HG03378 (cell line): ENCODE measurements around the gene BICRA.
"Not testable (repeated sequence)": the region's sequence is repeated elsewhere in the genome, so short reads cannot be mapped to it uniquely, and the experiment has no call there.

Source experiments
- ATAC-seq: cut with Tn5 transposase; IDR thresholded peaks from one replicate; pipeline ENCODE4 v1.9.1; 2021; ENCODE audit warnings: mild to moderate bottlenecking, moderate library complexity; ENCODE audit not compliant: unreplicated experiment

Gene BICRA

DNA sequence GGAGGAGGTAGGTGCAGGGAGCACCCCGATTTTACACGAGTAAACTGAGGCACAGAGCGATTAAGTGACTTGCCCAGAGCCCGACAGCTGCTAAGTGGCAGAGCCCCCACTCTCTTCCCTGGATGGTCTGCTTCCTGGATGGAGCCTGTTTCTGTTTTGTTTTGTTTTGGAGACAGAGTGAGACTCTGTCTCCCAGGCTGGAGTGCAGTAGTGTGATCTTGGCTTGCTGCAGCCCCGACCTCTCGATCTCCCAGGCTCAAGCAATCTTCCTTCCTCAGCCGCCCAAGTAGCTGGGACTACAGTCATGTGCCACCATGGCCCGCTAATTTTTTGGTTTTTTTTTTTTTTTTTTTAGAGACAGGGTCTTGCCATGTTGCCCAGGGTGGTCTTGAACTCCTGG is 17.3 kb downstream of the BICRA start:
- ATAC-seq, result no peak

DNA sequence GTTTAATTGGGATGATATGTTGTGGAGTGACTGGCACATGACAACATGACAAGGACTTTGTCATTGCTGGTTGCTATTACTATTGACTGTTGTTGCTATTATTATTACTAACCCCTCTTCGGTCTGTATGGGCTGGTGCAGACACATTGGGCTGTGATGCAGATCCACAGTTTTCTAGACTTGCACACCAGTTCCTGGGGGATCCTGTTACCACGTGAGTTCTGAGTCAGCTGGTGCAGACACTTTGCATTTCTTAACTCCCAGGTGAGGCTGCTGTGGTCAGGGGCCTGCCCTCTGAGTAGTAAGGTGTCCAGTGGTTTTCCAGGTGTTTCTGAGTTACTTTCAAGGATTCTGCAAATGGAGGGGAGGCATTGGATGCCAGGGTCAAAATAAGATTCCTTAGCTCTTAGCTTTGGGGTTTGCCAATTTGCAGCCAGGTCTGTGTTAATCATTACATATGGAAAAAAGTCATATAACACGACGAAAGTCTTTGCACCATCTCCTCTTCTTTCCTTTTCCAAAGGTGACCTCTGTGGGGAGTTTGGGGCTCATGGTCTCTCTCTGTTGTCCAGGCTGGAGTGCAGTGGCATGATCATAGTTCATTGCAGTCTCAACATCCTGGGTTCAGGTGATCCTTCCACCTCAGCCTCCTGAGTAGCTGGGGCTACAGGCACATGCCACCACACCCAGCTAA is 19.3 kb downstream of the BICRA start:
- ATAC-seq, result no peak

DNA sequence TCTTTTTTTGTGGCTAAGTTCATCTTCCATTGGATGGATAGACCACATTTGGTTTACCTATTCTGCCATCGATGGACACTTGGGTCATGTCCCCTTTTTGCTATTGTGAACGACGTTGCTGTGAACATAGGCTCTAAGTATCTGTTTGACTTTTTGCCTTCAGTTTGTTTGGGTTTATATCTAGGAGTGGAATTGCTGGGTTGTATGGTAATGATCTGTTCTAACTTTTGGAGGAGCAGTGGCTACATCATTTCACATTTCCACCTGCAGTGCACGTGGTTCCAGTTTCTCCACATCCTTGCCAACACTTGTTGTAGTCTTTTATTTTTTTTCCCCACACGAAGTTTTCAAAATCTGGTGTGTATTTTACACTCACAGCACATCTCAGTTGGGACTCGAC is 21.7 kb downstream of the BICRA start:
- ATAC-seq, result no peak

DNA sequence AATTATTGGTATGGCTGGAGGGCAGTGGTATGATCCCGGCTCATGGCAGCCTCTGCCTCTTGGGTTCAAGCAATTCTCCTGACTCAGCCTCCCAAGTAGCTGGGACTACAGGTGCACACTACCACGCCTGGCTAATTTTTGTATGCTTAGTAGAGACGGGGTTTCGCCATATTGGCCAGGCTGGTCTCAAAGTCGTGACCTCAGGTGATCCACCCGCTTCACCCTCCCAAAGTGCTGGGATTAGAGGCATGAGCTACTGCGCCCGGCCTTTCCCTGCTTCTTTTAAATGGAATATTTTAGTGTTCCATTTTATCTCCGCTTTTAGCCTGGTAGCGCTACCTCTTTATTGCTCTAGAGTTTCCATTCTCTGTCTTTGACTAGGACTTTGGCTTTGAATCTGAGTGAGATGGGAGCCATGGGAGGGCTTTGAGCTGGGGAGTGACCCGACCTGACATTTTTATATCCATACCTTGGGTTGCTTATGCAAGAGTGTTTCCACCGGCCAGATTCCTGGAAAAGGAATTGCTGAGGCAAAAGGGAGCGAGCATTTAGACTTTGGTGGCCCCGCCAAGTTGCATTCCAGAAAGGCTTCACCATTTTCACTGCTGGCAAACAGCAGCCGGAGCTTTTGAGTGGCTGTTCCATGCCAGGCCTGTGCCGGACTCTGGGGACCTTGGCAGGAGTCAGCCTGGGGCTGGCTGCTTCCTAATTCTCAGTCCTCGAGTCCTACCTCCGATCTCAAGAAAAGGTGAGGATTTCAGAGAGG is 22.9 kb downstream of the BICRA start:
- no peak for ATAC-seq

DNA sequence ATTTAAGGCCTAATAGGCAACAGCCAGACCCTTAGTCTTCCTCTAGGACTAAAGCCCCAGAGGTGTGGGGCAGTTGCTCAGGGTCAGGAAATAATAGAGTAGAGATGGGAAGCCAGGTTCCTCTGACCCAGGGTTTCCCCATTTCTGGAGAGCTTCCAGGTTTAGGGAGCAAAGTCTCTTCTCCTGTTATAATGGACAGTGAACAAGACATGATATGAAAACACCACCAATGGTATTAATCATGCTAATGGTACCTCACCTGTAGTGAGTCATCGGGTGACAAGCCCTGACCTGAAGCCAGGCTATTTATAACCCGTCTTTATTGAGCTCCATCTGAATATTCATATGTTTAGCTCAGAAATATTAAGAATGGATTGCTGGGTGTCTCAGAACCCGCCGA is 24.6 kb downstream of the BICRA start:
- no peak for ATAC-seq

DNA sequence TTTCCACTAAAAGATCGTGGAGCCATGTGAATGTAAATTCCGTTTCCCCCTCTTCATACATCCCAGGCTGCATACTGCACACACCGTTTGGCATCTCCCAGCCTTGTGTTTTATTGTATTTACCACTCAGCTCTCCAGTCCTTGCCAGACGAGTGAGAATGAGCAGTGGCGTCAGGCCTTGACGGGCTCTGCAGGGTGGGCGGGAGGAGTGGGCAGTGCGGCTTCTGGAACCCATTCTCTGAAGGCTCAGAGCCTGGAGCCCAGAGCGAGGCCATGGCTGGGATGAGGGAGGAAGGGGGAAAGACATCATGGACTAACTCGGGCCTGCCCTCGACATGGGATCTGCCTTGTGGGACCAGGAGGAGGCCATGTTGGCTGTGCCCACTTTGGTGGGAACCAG is 25.1 kb downstream of the BICRA start:
- ATAC-seq, result no peak

DNA sequence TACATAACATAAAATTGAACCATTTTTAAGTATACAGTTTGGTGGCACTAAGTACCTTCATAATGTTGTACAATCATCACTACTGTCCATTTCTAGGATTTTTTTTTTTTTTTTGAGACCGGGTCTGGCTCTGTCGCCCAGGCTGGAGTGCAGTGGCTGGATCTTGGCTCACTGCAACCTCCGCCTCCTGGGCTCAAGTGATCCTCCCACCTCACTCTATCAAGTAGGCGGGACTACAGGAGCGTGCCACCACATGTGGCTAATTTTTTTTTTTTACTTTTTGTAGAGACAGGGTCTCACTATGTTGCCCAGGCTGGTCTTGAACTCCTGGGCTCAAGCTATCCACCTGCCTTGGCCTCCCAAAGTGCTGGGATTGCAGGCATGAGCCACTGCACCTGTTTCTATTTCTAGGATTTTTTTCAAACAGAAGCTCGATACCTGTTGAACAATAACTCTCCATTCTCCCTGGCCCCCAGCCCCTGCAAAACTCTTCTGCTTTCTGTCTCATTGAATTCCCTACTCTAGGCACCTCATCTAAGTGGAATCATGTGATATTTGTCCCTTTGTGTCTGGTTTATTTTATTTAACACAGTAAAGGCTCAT is 26.3 kb downstream of the BICRA start:
- ATAC-seq, result not testable (repeated sequence)

DNA sequence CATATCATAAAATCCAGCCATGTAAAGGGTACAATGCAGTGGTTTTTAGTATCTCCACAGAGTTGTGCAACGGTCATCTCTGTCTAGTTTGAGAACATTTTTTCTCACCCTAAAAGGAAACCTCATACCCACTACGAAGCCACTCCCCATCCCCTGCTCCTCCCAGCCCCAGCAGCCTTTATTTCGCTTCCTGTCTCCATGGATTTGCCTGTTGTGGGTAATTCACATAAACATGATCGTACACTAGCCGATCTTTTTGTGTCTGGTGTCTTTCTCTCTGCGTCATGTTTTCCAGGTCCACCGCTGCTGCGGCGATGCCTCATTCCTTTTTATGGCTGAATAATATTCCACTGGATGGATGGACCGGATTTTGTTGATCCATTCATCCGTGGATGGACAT is 28.6 kb downstream of the BICRA start:
- no peak for ATAC-seq

DNA sequence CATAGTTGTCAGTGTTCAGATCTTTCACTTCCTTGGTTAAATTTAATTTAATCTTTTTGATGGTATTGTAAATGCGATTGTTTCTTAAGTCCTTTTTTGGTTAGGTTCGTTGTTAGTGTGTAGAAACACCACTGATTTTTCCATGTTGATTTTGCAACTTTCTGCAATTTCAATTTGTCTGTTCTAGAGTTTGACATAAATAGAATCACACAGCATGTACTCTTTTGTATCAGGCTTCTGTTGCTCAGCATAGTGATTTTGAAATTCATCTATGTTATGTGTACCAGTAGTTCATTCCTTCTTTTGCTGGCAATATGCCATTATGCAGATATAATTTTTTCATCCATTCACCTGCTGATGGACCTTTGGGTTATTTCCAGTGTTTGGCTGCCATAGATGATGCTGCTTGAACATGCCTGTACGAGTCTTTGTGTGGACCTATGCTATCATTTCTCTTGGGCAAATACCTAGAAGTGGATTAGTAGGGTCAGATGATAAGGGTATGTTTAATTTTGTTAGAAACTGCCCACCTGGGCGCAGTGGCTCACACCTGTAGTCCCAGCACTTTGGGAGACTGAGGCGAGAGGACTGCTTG is 33.1 kb downstream of the BICRA start:
- no peak for ATAC-seq

DNA sequence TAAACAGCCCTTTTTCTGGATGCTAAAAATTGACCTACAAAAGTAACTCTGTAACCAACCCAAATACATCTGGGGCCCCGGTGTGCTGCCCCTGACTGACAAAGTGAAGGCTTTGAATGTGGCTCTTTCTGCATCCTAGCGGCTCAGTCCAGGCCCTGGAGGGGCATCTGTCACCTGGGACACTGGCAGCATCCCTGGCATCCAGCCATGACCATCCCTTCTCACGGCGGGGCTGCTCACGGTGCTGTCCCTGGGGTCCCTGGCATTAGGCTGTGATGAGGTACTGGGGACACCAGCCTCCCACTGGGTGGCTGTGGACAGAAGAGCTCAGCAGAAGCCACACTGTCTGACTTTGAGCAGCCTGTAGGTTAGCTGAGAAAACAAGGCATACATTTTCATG is 34.3 kb downstream of the BICRA start:
- ATAC-seq, result no peak

GRCh38 chr19:47644199-47644598 is 35.3 kb downstream of the BICRA start:
- no peak for ATAC-seq

- no peak for ATAC-seq
Observed at GRCh38 chr19:47644743-47645482, 36.0 kb downstream of the BICRA start.

- ATAC-seq, result no peak
Observed at GRCh38 chr19:47646924-47647323, 38.0 kb downstream of the BICRA start.

DNA sequence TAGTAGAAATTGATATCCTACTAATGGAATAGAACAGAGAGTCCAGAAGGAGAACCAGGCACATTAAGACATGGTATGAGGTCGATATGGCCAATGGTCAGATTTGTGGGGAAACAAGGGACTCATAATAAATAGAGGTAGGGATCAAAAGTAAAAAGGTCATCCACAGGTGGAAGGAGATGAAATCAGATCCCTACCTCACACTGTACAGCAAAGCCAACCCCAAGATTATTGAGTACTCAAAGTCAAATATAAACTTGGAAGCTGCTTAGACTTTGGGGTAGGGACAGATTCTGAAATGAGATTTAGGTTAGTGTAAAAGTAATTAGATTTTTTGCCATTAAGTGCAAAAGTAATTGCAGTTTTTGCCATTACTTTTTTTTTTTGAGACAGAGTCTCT is 40.7 kb downstream of the BICRA start:
- ATAC-seq, result no peak

- no peak for ATAC-seq
Observed at GRCh38 chr19:47650700-47651099, 41.8 kb downstream of the BICRA start.

DNA sequence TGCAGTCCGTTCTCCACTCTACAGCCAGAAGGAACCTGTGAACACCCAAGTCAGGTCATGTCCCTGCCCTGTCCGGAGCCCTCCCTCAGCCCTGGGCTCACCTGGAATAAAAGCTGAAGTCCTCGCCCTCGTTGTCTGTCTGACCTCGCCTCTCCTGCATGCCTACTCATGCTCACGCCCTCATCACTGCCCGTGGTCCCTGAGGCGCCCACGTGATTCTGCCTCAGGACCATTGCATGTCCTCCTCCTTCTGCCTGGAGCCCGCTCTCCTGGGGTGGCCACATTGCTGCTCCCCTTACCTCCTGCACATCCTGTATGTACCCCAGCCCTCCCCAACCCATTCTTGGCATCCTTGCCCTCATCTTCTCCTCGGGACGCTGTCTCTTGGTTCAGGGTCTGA is 42.2 kb downstream of the BICRA start:
- no peak for ATAC-seq

- ATAC-seq, result no peak
Observed at GRCh38 chr19:47651691-47652090, 42.8 kb downstream of the BICRA start.

DNA sequence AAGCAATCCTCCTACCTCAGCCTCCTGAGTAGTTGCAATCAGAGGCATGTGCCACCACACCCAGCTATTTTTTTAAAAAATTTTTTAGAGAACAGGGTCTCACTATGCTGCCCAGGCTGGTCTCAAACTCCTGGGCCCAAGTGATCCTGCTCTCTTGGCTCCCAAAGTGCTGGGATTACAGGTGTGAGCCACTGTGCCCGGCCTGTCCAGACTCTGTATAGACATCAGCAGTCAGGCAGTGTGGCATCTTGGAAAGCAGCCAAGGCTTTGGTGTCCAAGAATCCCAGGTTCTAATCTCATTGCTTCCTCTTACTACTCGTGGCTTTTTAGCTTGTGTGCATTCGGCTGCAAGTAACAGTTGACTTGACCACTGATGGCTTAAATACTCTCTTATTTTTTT is 43.4 kb downstream of the BICRA start:
- no peak for ATAC-seq

DNA sequence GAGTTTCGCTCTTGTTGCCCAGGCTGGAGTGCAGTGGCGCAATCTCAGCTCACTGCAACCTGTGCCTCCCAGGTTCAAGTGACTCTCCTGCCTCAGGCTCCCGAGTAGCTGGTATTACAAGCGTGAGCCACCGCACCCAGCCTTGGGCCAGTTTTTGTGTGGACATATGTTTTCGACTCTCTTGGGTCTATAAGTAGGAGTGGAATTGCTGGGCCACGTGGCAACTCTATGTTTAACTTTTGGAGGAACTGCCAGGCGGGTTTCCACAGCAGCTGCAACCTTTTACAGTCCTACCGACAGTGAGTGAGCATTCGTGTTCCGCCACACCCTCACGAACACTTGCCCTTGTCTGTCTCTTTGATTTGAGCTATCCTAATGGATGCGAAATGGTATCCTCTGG is 44.9 kb downstream of the BICRA start:
- ATAC-seq, result no peak

DNA sequence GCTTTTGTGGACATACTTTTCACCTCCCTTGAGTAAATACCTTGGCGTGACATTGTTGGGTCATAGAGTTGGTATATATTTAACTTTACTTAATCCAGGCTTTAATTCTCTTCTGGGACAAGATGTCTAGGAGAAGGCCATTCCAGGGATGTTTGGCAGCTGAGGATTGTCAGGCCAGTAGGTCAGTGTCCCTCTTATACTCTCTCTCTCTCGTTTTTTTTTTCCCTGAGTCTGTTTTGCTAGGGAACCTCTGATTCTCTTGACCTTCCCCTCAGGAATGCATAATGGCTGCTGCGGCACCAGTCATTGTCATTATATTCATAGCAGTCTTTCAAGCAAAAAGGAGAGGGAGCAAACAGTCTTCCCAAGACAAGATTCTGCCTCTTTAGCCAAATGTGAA is 48.8 kb downstream of the BICRA start:
- no peak for ATAC-seq
